GM12878 (cell line): ENCODE data around the gene PCDHA3. TPM values are rescaled to one million over a fixed set of nuclear protein-coding genes. Genes with fewer than 3 reads are reported as not detected.

Experiments
- CBFB ChIP-seq: IDR thresholded peaks from 2 replicates; pipeline ENCODE4 v1.6.1; 2016; ENCODE audit warnings: antibody characterized with exemption, low read depth
- CHD2 ChIP-seq: IDR thresholded peaks from 2 replicates; pipeline ENCODE4 v1.6.1; 2011; ENCODE audit warnings: low read depth, low read length, improper control_type of control experiment, borderline replicate concordance
- EZH2 ChIP-seq: IDR thresholded peaks from 2 replicates; pipeline ENCODE4 v1.6.1; 2012; ENCODE audit warnings: low read depth, mild to moderate bottlenecking, control low read depth, inconsistent platforms, low read length, borderline replicate concordance; ENCODE audit not compliant: control insufficient read depth
- RAD21 ChIP-seq: IDR thresholded peaks from 2 replicates; pipeline ENCODE4 v1.6.1; 2011; ENCODE audit warnings: mild to moderate bottlenecking, low read depth, low read length, moderate library complexity; ENCODE audit not compliant: insufficient read depth
- SMC3 ChIP-seq: IDR thresholded peaks from 2 replicates; pipeline ENCODE4 v1.6.1; 2011; ENCODE audit warnings: low read length, improper control_type of control experiment, borderline replicate concordance
- ZSCAN29 ChIP-seq: fragments of 450-650 bp; IDR thresholded peaks from 2 replicates; pipeline ENCODE4 v1.6.1; 2017; ENCODE audit warnings: mild to moderate bottlenecking, moderate library complexity
- ZZZ3 ChIP-seq: IDR thresholded peaks from 2 replicates; pipeline ENCODE4 v1.6.1; 2011; ENCODE audit warnings: low read depth; ENCODE audit not compliant: control insufficient read depth, insufficient read length
- polyA plus RNA-seq, 11 experiments: library from polyadenylated mRNA; depleted of rRNA in 4 of 11; unstranded in 6 of 11; stranded (reverse) in 5 of 11; fragments of >200 nt; fragmentation: Nextera tagmentation in 4 of 11; fragmentation: Illumina TruSeq in 1 of 11; extraction: Ambion mirVana in 4 of 11; extraction: Trizol in 1 of 11; gene quantifications; 1 replicate in 1 of 11; 2 replicates in 10 of 11; pipeline versions ENCODE4 v1.2.1 to v1.2.3, GENCODE V29; 2011 to 2016; ENCODE audit warnings: inconsistent platforms in 2 of 11, missing spikeins in 2 of 11, low read depth in 1 of 11
- total RNA-seq, 4 experiments: library from RNA; depleted of rRNA in 3 of 4; stranded (reverse); fragments of >200 nt in 3 of 4; fragmentation: Illumina TruSeq in 1 of 4; extraction: Trizol in 1 of 4; gene quantifications; 2 replicates each; pipeline versions ENCODE4 v1.2.1 to v1.2.3, GENCODE V29; 2013 to 2021
- TF ChIP-seq, protein P1 (sequence below): fragments of 450-650 bp; IDR thresholded peaks from 2 replicates; pipeline ENCODE4 v1.6.1; 2016; ENCODE audit warnings: mild to moderate bottlenecking, moderate library complexity, borderline replicate concordance
- TF ChIP-seq, protein P2 (sequence below): fragments of 450-650 bp; formaldehyde crosslinking; IDR thresholded peaks from 2 replicates; pipeline ENCODE4 v1.4.0; 2020; ENCODE audit warnings: mild to moderate bottlenecking, moderate library complexity
- TF ChIP-seq, protein P3 (sequence below): fragments of 450-650 bp; formaldehyde crosslinking; IDR thresholded peaks from 2 replicates; pipeline ENCODE4 v1.5.0; 2022; ENCODE audit warnings: mild to moderate bottlenecking, missing genetic modification characterization
- TF ChIP-seq, protein P4 (sequence below): IDR thresholded peaks from 2 replicates; pipeline ENCODE4 v1.6.1; 2012; ENCODE audit warnings: low read depth, low read length, improper control_type of control experiment

The PCDHA3 gene
- total and polyA plus RNA-seq, 10 of the 15 experiments (the other 5 are each of a cell fraction or from before 2014, with no cell fraction given): 0.01 to 0.04 TPM; not detected in 8

DNA sequence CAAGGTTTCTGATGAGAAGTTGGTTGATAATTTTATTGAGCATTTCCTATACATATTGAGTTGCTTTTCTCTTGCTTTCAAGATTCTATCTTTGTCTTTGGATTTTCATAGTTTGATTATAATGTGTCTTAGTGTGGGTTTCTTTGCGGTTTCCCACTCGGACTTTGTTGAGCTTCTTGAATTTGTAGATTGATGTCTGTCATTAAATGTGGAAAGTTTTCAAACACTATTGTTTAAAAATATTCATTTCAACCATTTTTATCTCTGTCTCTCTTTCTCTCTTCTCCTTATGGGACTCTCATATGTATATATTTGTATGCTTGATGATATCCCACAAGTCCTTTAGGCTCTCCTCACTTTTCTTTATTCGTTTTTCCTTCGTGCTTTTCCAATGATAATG lies 33.4 kb upstream of the PCDHA3 start (continued):
- TF ChIP-seq, protein P1, sequence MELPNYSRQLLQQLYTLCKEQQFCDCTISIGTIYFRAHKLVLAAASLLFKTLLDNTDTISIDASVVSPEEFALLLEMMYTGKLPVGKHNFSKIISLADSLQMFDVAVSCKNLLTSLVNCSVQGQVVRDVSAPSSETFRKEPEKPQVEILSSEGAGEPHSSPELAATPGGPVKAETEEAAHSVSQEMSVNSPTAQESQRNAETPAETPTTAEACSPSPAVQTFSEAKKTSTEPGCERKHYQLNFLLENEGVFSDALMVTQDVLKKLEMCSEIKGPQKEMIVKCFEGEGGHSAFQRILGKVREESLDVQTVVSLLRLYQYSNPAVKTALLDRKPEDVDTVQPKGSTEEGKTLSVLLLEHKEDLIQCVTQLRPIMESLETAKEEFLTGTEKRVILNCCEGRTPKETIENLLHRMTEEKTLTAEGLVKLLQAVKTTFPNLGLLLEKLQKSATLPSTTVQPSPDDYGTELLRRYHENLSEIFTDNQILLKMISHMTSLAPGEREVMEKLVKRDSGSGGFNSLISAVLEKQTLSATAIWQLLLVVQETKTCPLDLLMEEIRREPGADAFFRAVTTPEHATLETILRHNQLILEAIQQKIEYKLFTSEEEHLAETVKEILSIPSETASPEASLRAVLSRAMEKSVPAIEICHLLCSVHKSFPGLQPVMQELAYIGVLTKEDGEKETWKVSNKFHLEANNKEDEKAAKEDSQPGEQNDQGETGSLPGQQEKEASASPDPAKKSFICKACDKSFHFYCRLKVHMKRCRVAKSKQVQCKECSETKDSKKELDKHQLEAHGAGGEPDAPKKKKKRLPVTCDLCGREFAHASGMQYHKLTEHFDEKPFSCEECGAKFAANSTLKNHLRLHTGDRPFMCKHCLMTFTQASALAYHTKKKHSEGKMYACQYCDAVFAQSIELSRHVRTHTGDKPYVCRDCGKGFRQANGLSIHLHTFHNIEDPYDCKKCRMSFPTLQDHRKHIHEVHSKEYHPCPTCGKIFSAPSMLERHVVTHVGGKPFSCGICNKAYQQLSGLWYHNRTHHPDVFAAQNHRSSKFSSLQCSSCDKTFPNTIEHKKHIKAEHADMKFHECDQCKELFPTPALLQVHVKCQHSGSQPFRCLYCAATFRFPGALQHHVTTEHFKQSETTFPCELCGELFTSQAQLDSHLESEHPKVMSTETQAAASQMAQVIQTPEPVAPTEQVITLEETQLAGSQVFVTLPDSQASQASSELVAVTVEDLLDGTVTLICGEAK: no peak
- TF ChIP-seq ZSCAN29 (no peak), RAD21 (no peak), CBFB (no peak), ZZZ3 (no peak), EZH2 (no peak), CHD2 (no peak), SMC3 (no peak)
- TF ChIP-seq, protein P2, sequence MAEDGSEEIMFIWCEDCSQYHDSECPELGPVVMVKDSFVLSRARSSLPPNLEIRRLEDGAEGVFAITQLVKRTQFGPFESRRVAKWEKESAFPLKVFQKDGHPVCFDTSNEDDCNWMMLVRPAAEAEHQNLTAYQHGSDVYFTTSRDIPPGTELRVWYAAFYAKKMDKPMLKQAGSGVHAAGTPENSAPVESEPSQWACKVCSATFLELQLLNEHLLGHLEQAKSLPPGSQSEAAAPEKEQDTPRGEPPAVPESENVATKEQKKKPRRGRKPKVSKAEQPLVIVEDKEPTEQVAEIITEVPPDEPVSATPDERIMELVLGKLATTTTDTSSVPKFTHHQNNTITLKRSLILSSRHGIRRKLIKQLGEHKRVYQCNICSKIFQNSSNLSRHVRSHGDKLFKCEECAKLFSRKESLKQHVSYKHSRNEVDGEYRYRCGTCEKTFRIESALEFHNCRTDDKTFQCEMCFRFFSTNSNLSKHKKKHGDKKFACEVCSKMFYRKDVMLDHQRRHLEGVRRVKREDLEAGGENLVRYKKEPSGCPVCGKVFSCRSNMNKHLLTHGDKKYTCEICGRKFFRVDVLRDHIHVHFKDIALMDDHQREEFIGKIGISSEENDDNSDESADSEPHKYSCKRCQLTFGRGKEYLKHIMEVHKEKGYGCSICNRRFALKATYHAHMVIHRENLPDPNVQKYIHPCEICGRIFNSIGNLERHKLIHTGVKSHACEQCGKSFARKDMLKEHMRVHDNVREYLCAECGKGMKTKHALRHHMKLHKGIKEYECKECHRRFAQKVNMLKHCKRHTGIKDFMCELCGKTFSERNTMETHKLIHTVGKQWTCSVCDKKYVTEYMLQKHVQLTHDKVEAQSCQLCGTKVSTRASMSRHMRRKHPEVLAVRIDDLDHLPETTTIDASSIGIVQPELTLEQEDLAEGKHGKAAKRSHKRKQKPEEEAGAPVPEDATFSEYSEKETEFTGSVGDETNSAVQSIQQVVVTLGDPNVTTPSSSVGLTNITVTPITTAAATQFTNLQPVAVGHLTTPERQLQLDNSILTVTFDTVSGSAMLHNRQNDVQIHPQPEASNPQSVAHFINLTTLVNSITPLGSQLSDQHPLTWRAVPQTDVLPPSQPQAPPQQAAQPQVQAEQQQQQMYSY (CRISPR knock-in tag): no peak
- TF ChIP-seq, protein P3, sequence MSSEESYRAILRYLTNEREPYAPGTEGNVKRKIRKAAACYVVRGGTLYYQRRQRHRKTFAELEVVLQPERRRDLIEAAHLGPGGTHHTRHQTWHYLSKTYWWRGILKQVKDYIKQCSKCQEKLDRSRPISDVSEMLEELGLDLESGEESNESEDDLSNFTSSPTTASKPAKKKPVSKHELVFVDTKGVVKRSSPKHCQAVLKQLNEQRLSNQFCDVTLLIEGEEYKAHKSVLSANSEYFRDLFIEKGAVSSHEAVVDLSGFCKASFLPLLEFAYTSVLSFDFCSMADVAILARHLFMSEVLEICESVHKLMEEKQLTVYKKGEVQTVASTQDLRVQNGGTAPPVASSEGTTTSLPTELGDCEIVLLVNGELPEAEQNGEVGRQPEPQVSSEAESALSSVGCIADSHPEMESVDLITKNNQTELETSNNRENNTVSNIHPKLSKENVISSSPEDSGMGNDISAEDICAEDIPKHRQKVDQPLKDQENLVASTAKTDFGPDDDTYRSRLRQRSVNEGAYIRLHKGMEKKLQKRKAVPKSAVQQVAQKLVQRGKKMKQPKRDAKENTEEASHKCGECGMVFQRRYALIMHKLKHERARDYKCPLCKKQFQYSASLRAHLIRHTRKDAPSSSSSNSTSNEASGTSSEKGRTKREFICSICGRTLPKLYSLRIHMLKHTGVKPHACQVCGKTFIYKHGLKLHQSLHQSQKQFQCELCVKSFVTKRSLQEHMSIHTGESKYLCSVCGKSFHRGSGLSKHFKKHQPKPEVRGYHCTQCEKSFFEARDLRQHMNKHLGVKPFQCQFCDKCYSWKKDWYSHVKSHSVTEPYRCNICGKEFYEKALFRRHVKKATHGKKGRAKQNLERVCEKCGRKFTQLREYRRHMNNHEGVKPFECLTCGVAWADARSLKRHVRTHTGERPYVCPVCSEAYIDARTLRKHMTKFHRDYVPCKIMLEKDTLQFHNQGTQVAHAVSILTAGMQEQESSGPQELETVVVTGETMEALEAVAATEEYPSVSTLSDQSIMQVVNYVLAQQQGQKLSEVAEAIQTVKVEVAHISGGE (CRISPR knock-in tag): no peak
- TF ChIP-seq, protein P4, sequence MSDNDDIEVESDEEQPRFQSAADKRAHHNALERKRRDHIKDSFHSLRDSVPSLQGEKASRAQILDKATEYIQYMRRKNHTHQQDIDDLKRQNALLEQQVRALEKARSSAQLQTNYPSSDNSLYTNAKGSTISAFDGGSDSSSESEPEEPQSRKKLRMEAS: no peak
